ENCODE results near the gene PDX1.

Gene PDX1

DNA sequence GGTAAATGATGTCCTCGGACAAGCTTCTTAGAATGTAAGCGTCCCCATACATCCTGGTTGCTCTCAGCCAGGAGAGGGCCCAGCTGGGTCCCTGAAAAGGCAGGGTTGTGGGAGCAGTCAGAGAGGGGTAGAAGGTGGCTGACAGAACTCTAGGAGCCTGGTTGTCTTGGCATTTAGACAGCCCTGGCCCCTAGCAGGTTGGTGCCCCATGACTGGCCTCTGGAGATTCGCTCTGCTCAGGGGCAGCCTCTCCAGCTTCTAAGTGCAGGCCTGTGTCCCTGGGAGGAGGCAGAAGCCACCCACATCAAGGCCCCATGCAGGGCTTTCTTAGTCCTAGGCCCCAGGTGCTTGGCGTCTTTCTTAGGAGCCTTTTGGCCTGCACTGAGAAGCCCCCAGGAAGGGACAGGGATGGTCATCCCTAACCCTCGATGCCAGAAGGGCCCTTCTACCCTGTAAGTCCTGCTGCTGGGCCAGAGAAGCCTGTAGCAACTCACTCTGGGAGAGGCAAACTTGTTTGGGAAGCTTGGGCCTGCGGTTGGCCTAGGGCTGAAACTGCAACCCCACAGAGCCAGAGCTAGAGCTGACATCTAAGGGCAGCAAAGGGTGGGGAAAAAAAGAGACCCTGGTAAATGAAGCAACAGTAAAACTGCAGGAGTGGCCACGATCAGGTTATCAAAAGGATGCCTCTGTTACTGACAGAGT, 52.1 kb downstream of the PDX1 start:
- DNase-seq: no peak

GRCh38 chr13:27972478-27972820, 52.6 kb downstream of the PDX1 start:
- DNase-seq: no peak

DNA sequence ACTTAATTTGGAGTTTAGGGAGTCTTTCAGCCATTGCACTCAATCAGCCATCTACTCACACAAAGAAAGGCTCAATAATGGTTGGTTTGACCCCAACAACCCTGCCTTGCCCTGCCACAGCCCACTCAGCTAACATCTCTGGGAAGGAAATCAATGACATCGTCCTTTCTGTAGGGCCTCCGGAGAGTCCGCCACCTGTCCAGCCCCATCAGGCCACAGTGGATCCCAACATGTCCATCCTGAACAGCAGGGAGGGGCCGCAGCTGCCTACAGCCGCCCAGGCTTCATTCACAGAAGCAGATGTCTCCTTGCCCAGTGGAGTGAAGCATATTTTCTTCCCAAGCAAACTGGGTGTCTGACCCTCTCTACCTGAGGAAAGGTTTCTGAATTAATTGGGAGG, 53.5 kb downstream of the PDX1 start:
- DNase-seq: no peak

GRCh38 chr13:27973961-27974662, 54.3 kb downstream of the PDX1 start:
- no peak for DNase-seq
